ENCODE results near the gene GEMIN2.
"Not testable (repeated sequence)": the region's sequence is repeated elsewhere in the genome, so short reads cannot be mapped to it uniquely, and the experiment has no call there.

GEMIN2 gene

GRCh38 chr14:39175445-39176262, 61.5 kb downstream of the GEMIN2 start:
- Histone ChIP-seq H3K27me3 (ENCODE audit: control insufficient read depth in 2 of 2, insufficient read depth in 2 of 2, low read length in 2 of 2) (no peaks in the 10 kb centered on the region), H3K9me3 (ENCODE audit: control insufficient read depth in 2 of 2, low read length in 2 of 2) (no peaks in the 10 kb centered on the region), H3K4me3 (ENCODE audit: low read length in 2 of 2) (peak overlapping the region; percentile 96 to 99), H3K9ac (ENCODE audit: low read depth in 1 of 2, low read length in 2 of 2) (peak overlapping the region; percentile 96 to 99), H3K4me1 (ENCODE audit: control insufficient read depth in 2 of 2, insufficient read depth in 2 of 2, low read length in 2 of 2) (peaks cover 7 to 8% of the 10 kb centered on the region in 2 donors), H3K27ac (ENCODE audit: low read depth in 2 of 2, low read length in 2 of 2) (peak overlapping the region; percentile 94 to 96), H3K36me3 (ENCODE audit: control insufficient read depth in 2 of 2, insufficient read depth in 2 of 2, low read length in 2 of 2) (peaks cover 30 to 34% of the 10 kb centered on the region in 2 donors)

GRCh38 chr14:39176263-39177167, 62.4 kb downstream of the GEMIN2 start:
- Histone ChIP-seq H3K27ac (ENCODE audit: low read depth in 2 of 2, low read length in 2 of 2) (peak overlapping the region; percentile 94 to 96), H3K4me3 (ENCODE audit: low read length in 2 of 2) (peak overlapping the region; percentile 96 to 99), H3K9ac (ENCODE audit: low read depth in 1 of 2, low read length in 2 of 2) (peak overlapping the region; percentile 96 to 99), H3K4me1 (ENCODE audit: control insufficient read depth in 2 of 2, insufficient read depth in 2 of 2, low read length in 2 of 2) (peaks cover 3 to 7% of the 10 kb centered on the region in 2 donors), H3K9me3 (ENCODE audit: control insufficient read depth in 2 of 2, low read length in 2 of 2) (no peaks in the 10 kb centered on the region), H3K27me3 (ENCODE audit: control insufficient read depth in 2 of 2, insufficient read depth in 2 of 2, low read length in 2 of 2) (no peaks in the 10 kb centered on the region), H3K36me3 (ENCODE audit: control insufficient read depth in 2 of 2, insufficient read depth in 2 of 2, low read length in 2 of 2) (peaks cover 39 to 43% of the 10 kb centered on the region in 2 donors)

GRCh38 chr14:39177168-39177545, 63.0 kb downstream of the GEMIN2 start:
- peaks cover 3 to 7% of the 10 kb centered on the region in 2 donors for H3K4me1 ChIP-seq (ENCODE audit: control insufficient read depth in 2 of 2, insufficient read depth in 2 of 2, low read length in 2 of 2)
- no peak overlapping the region for H3K27ac ChIP-seq (ENCODE audit: low read depth in 2 of 2, low read length in 2 of 2)
- no peak overlapping the region for H3K9ac ChIP-seq (ENCODE audit: low read depth in 1 of 2, low read length in 2 of 2)
- H3K27me3 ChIP-seq (ENCODE audit: control insufficient read depth in 2 of 2, insufficient read depth in 2 of 2, low read length in 2 of 2), result no peaks in the 10 kb centered on the region
- H3K9me3 ChIP-seq (ENCODE audit: control insufficient read depth in 2 of 2, low read length in 2 of 2), result no peaks in the 10 kb centered on the region
- no peak overlapping the region for H3K4me3 ChIP-seq (ENCODE audit: low read length in 2 of 2)
- peaks cover 44 to 45% of the 10 kb centered on the region in 2 donors for H3K36me3 ChIP-seq (ENCODE audit: control insufficient read depth in 2 of 2, insufficient read depth in 2 of 2, low read length in 2 of 2)

- no peak overlapping the region for H3K9ac ChIP-seq (ENCODE audit: low read depth in 1 of 2, low read length in 2 of 2)
- peaks cover 3 to 7% of the 10 kb centered on the region in 2 donors for H3K4me1 ChIP-seq (ENCODE audit: control insufficient read depth in 2 of 2, insufficient read depth in 2 of 2, low read length in 2 of 2)
- H3K9me3 ChIP-seq (ENCODE audit: control insufficient read depth in 2 of 2, low read length in 2 of 2), result no peaks in the 10 kb centered on the region
- H3K4me3 ChIP-seq (ENCODE audit: low read length in 2 of 2), result no peak overlapping the region
- H3K27me3 ChIP-seq (ENCODE audit: control insufficient read depth in 2 of 2, insufficient read depth in 2 of 2, low read length in 2 of 2), result no peaks in the 10 kb centered on the region
- H3K27ac ChIP-seq (ENCODE audit: low read depth in 2 of 2, low read length in 2 of 2), result no peak overlapping the region
- peaks cover 56 to 61% of the 10 kb centered on the region in 2 donors for H3K36me3 ChIP-seq (ENCODE audit: control insufficient read depth in 2 of 2, insufficient read depth in 2 of 2, low read length in 2 of 2)
Observed at GRCh38 chr14:39179042-39179441, 64.9 kb downstream of the GEMIN2 start.

- peaks cover 3 to 7% of the 10 kb centered on the region in 2 donors for H3K4me1 ChIP-seq (ENCODE audit: control insufficient read depth in 2 of 2, insufficient read depth in 2 of 2, low read length in 2 of 2)
- H3K9ac ChIP-seq (ENCODE audit: low read depth in 1 of 2, low read length in 2 of 2), result no peak overlapping the region
- peaks cover 63 to 69% of the 10 kb centered on the region in 2 donors for H3K36me3 ChIP-seq (ENCODE audit: control insufficient read depth in 2 of 2, insufficient read depth in 2 of 2, low read length in 2 of 2)
- no peaks in the 10 kb centered on the region for H3K27me3 ChIP-seq (ENCODE audit: control insufficient read depth in 2 of 2, insufficient read depth in 2 of 2, low read length in 2 of 2)
- no peak overlapping the region for H3K4me3 ChIP-seq (ENCODE audit: low read length in 2 of 2)
- H3K27ac ChIP-seq (ENCODE audit: low read depth in 2 of 2, low read length in 2 of 2), result no peak overlapping the region
- no peaks in the 10 kb centered on the region for H3K9me3 ChIP-seq (ENCODE audit: control insufficient read depth in 2 of 2, low read length in 2 of 2)
Observed at GRCh38 chr14:39180553-39180952, 66.4 kb downstream of the GEMIN2 start.

GRCh38 chr14:39181026-39181692, 67.0 kb downstream of the GEMIN2 start:
- H3K4me1 ChIP-seq (ENCODE audit: control insufficient read depth in 2 of 2, insufficient read depth in 2 of 2, low read length in 2 of 2), result peaks cover 3% of the 10 kb centered on the region in 2 donors
- H3K9ac ChIP-seq (ENCODE audit: low read depth in 1 of 2, low read length in 2 of 2), result no peak overlapping the region
- H3K27ac ChIP-seq (ENCODE audit: low read depth in 2 of 2, low read length in 2 of 2), result no peak overlapping the region
- no peaks in the 10 kb centered on the region for H3K9me3 ChIP-seq (ENCODE audit: control insufficient read depth in 2 of 2, low read length in 2 of 2)
- peaks cover 63 to 69% of the 10 kb centered on the region in 2 donors for H3K36me3 ChIP-seq (ENCODE audit: control insufficient read depth in 2 of 2, insufficient read depth in 2 of 2, low read length in 2 of 2)
- no peaks in the 10 kb centered on the region for H3K27me3 ChIP-seq (ENCODE audit: control insufficient read depth in 2 of 2, insufficient read depth in 2 of 2, low read length in 2 of 2)
- no peak overlapping the region for H3K4me3 ChIP-seq (ENCODE audit: low read length in 2 of 2)

GRCh38 chr14:39181693-39182047, 67.5 kb downstream of the GEMIN2 start:
- Histone ChIP-seq H3K36me3 (ENCODE audit: control insufficient read depth in 2 of 2, insufficient read depth in 2 of 2, low read length in 2 of 2) (peaks cover 63 to 65% of the 10 kb centered on the region in 2 donors), H3K9ac (ENCODE audit: low read depth in 1 of 2, low read length in 2 of 2) (no peak overlapping the region)

GRCh38 chr14:39182770-39183684, 68.9 kb downstream of the GEMIN2 start:
- Histone ChIP-seq H3K9me3 (ENCODE audit: control insufficient read depth in 2 of 2, low read length in 2 of 2) (no peaks in the 10 kb centered on the region), H3K27me3 (ENCODE audit: control insufficient read depth in 2 of 2, insufficient read depth in 2 of 2, low read length in 2 of 2) (no peaks in the 10 kb centered on the region), H3K4me3 (ENCODE audit: low read length in 2 of 2) (no peak overlapping the region), H3K36me3 (ENCODE audit: control insufficient read depth in 2 of 2, insufficient read depth in 2 of 2, low read length in 2 of 2) (peaks cover 52 to 56% of the 10 kb centered on the region in 2 donors), H3K4me1 (ENCODE audit: control insufficient read depth in 2 of 2, insufficient read depth in 2 of 2, low read length in 2 of 2) (no peaks in the 10 kb centered on the region), H3K9ac (ENCODE audit: low read depth in 1 of 2, low read length in 2 of 2) (no peak overlapping the region), H3K27ac (ENCODE audit: low read depth in 2 of 2, low read length in 2 of 2) (no peak overlapping the region)

More at GRCh38 chr14:39181693-39182047, 67.5 kb downstream of the GEMIN2 start:
- Histone ChIP-seq H3K27ac (ENCODE audit: low read depth in 2 of 2, low read length in 2 of 2) (no peak overlapping the region), H3K4me3 (ENCODE audit: low read length in 2 of 2) (no peak overlapping the region), H3K27me3 (ENCODE audit: control insufficient read depth in 2 of 2, insufficient read depth in 2 of 2, low read length in 2 of 2) (no peaks in the 10 kb centered on the region), H3K4me1 (ENCODE audit: control insufficient read depth in 2 of 2, insufficient read depth in 2 of 2, low read length in 2 of 2) (no peaks in the 10 kb centered on the region), H3K9me3 (ENCODE audit: control insufficient read depth in 2 of 2, low read length in 2 of 2) (no peaks in the 10 kb centered on the region)

- H3K27ac ChIP-seq (ENCODE audit: low read depth in 2 of 2, low read length in 2 of 2); H3K9me3 ChIP-seq (ENCODE audit: control insufficient read depth in 2 of 2, low read length in 2 of 2); H3K4me1 ChIP-seq (ENCODE audit: control insufficient read depth in 2 of 2, insufficient read depth in 2 of 2, low read length in 2 of 2); H3K4me3 ChIP-seq (ENCODE audit: low read length in 2 of 2); H3K27me3 ChIP-seq (ENCODE audit: control insufficient read depth in 2 of 2, insufficient read depth in 2 of 2, low read length in 2 of 2); H3K9ac ChIP-seq (ENCODE audit: low read depth in 1 of 2, low read length in 2 of 2): not testable (repeated sequence)
- peaks cover 51 to 52% of the 10 kb centered on the region in 2 donors for H3K36me3 ChIP-seq (ENCODE audit: control insufficient read depth in 2 of 2, insufficient read depth in 2 of 2, low read length in 2 of 2)
Observed at GRCh38 chr14:39183685-39184003, 69.5 kb downstream of the GEMIN2 start.

Data from mucosa of rectum (tissue), 2 donors.